ENCODE data around the gene SPEN. TPM values are rescaled to one million over a fixed set of nuclear protein-coding genes. Genes with fewer than 3 reads are reported as not detected.

The SPEN gene
- total RNA-seq, 1 donor from 2014 or later, result 35.0 TPM

DNA sequence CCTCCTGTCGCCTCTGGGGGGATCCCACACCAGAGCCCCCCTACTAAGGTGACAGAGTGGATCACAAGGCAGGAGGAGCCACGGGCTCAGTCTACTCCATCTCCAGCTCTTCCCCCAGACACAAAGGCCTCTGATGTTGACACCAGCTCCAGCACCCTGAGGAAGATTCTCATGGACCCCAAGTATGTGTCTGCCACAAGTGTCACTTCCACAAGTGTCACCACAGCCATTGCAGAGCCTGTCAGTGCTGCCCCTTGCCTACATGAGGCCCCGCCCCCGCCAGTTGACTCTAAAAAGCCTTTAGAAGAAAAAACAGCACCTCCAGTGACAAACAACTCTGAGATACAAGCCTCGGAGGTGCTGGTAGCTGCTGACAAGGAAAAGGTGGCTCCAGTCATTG is 86.2 kb downstream of the SPEN start:
- Histone ChIP-seq H3K4me3 (ENCODE audit: insufficient read depth, low read depth, low read length) (no peak overlapping the region), H3K4me2 (ENCODE audit: low read length) (no peak overlapping the region), H3K79me2 (ENCODE audit: insufficient read depth, low read length) (peaks cover 32% of the 10 kb centered on the region), H3K4me1 (ENCODE audit: insufficient read depth, low read length) (peaks cover 10% of the 10 kb centered on the region), H3K27me3 (ENCODE audit: insufficient read depth, low read length) (no peaks in the 10 kb centered on the region), H3K9ac (ENCODE audit: low read length) (no peak overlapping the region), H4K20me1 (ENCODE audit: insufficient read depth, low read length) (peaks cover 13% of the 10 kb centered on the region), H2AFZ (ENCODE audit: low read depth, low read length) (no peak overlapping the region), H3K9me3 (ENCODE audit: insufficient read depth, low read depth, low read length) (no peaks in the 10 kb centered on the region), H3K27ac (ENCODE audit: low read depth, low read length) (no peak overlapping the region), H3K36me3 (ENCODE audit: insufficient read depth, low read length) (peaks cover 45% of the 10 kb centered on the region)
- H3K27ac Mint-ChIP-seq (ENCODE audit: unreplicated experiment), result no peak overlapping the region
- TF ChIP-seq, protein P1, sequence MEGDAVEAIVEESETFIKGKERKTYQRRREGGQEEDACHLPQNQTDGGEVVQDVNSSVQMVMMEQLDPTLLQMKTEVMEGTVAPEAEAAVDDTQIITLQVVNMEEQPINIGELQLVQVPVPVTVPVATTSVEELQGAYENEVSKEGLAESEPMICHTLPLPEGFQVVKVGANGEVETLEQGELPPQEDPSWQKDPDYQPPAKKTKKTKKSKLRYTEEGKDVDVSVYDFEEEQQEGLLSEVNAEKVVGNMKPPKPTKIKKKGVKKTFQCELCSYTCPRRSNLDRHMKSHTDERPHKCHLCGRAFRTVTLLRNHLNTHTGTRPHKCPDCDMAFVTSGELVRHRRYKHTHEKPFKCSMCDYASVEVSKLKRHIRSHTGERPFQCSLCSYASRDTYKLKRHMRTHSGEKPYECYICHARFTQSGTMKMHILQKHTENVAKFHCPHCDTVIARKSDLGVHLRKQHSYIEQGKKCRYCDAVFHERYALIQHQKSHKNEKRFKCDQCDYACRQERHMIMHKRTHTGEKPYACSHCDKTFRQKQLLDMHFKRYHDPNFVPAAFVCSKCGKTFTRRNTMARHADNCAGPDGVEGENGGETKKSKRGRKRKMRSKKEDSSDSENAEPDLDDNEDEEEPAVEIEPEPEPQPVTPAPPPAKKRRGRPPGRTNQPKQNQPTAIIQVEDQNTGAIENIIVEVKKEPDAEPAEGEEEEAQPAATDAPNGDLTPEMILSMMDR (IDR thresholded peaks at IDR 0.05; ENCODE audit: insufficient read depth, low read depth, low read length), result no peak
- TF ChIP-seq EZH2 (IDR thresholded peaks at IDR 0.05; ENCODE audit: insufficient read depth, low read length), result no peak
- no peaks in the 10 kb centered on the region for H3K27me3 Mint-ChIP-seq (ENCODE audit: low read depth, unreplicated experiment)
- DNase-seq (ENCODE audit: low read depth) (no peak), FAIRE-seq (no peak)
- peaks cover 2% of the 10 kb centered on the region for H3K9me3 Mint-ChIP-seq (ENCODE audit: unreplicated experiment)
- peaks cover 52% of the 10 kb centered on the region for H3K36me3 Mint-ChIP-seq (ENCODE audit: low read depth, unreplicated experiment)
- H3K4me3 Mint-ChIP-seq (ENCODE audit: unreplicated experiment), result no peak overlapping the region
- peaks cover 3% of the 10 kb centered on the region for H3K4me1 Mint-ChIP-seq (ENCODE audit: low read depth, unreplicated experiment)

- DNase-seq (ENCODE audit: low read depth) (no peak), FAIRE-seq (no peak)
- Histone ChIP-seq H2AFZ (ENCODE audit: low read depth, low read length) (no peak overlapping the region), H3K9me3 (ENCODE audit: insufficient read depth, low read depth, low read length) (no peaks in the 10 kb centered on the region), H3K27me3 (ENCODE audit: insufficient read depth, low read length) (no peaks in the 10 kb centered on the region), H3K79me2 (ENCODE audit: insufficient read depth, low read length) (peaks cover 26% of the 10 kb centered on the region), H3K4me3 (ENCODE audit: insufficient read depth, low read depth, low read length) (no peak overlapping the region), H3K4me1 (ENCODE audit: insufficient read depth, low read length) (peaks cover 15% of the 10 kb centered on the region), H3K27ac (ENCODE audit: low read depth, low read length) (no peak overlapping the region), H3K4me2 (ENCODE audit: low read length) (no peak overlapping the region), H3K9ac (ENCODE audit: low read length) (no peak overlapping the region), H3K36me3 (ENCODE audit: insufficient read depth, low read length) (peaks cover 41% of the 10 kb centered on the region), H4K20me1 (ENCODE audit: insufficient read depth, low read length) (peaks cover 18% of the 10 kb centered on the region)
- Mint-ChIP-seq H3K4me1 (ENCODE audit: low read depth, unreplicated experiment) (peaks cover 3% of the 10 kb centered on the region), H3K27ac (ENCODE audit: unreplicated experiment) (no peak overlapping the region), H3K36me3 (ENCODE audit: low read depth, unreplicated experiment) (peaks cover 52% of the 10 kb centered on the region), H3K9me3 (ENCODE audit: unreplicated experiment) (peaks cover 2% of the 10 kb centered on the region), H3K4me3 (ENCODE audit: unreplicated experiment) (no peak overlapping the region), H3K27me3 (ENCODE audit: low read depth, unreplicated experiment) (no peaks in the 10 kb centered on the region)
- no peak for TF ChIP-seq EZH2 (IDR thresholded peaks at IDR 0.05; ENCODE audit: insufficient read depth, low read length)
- TF ChIP-seq, protein P1 (IDR thresholded peaks at IDR 0.05; ENCODE audit: insufficient read depth, low read depth, low read length), result no peak
These were observed 86.9 kb downstream of the SPEN start for GRCh38 chr1:15934211-15935055.

Measured in astrocyte (in vitro differentiated cells and primary cell).